Globus pallidus (tissue), 1 donor: Measurements from ENCODE around the gene MBNL1.

Experiments used
- DNase-seq: peaks from one replicate; pipeline ENCODE4 v3.0.0-alpha.2; 2015; ENCODE audit warnings: low spot score

Gene MBNL1

GRCh38 chr3:152298393-152299248, 29.9 kb downstream of the MBNL1 start:
- peak; percentile 86 for DNase-seq

GRCh38 chr3:152299249-152299976, 30.7 kb downstream of the MBNL1 start:
- peak; percentile 56 for DNase-seq

GRCh38 chr3:152300029-152300731, 31.5 kb downstream of the MBNL1 start:
- DNase-seq: no peak

GRCh38 chr3:152301745-152302181, 33.0 kb downstream of the MBNL1 start:
- no peak for DNase-seq

GRCh38 chr3:152302521-152303021, 33.8 kb downstream of the MBNL1 start:
- DNase-seq: no peak

GRCh38 chr3:152304160-152304559, 35.4 kb downstream of the MBNL1 start:
- no peak for DNase-seq

- no peak for DNase-seq
Measured at GRCh38 chr3:152305075-152305474, 36.3 kb downstream of the MBNL1 start.

- DNase-seq: no peak
Measured at GRCh38 chr3:152307829-152308474, 39.2 kb downstream of the MBNL1 start.

- DNase-seq: no peak
Measured at GRCh38 chr3:152308475-152308844, 39.7 kb downstream of the MBNL1 start.

GRCh38 chr3:152309031-152309430, 40.3 kb downstream of the MBNL1 start:
- no peak for DNase-seq

GRCh38 chr3:152309535-152310307, 41.0 kb downstream of the MBNL1 start:
- DNase-seq: no peak

GRCh38 chr3:152313430-152313829, 44.7 kb downstream of the MBNL1 start:
- DNase-seq: no peak

GRCh38 chr3:152313914-152314313, 45.2 kb downstream of the MBNL1 start:
- no peak for DNase-seq

GRCh38 chr3:152314677-152315353, 46.1 kb downstream of the MBNL1 start:
- DNase-seq: no peak

GRCh38 chr3:152315623-152316022, 46.9 kb downstream of the MBNL1 start:
- DNase-seq: no peak

GRCh38 chr3:152316318-152316717, 47.6 kb downstream of the MBNL1 start:
- no peak for DNase-seq

- DNase-seq: no peak
Measured at GRCh38 chr3:152317184-152317583, 48.5 kb downstream of the MBNL1 start.

GRCh38 chr3:152317956-152318355, 49.2 kb downstream of the MBNL1 start:
- no peak for DNase-seq

- DNase-seq: no peak
Measured at GRCh38 chr3:152318512-152318911, 49.8 kb downstream of the MBNL1 start.

- no peak for DNase-seq
Measured at GRCh38 chr3:152319256-152319655, 50.5 kb downstream of the MBNL1 start.
